Measurements from ENCODE around the gene COX6A2.
"Not testable (repeated sequence)": the region's sequence is repeated elsewhere in the genome, so short reads cannot be mapped to it uniquely, and the experiment has no call there.

The COX6A2 gene

GRCh38 chr16:31455601-31456314 lies 27.6 kb upstream of the COX6A2 start:
- Mint-ChIP-seq H3K27ac (peak overlapping the region; percentile 57), H3K36me3 (peaks cover 5% of the 10 kb centered on the region), H3K27me3 (no peaks in the 10 kb centered on the region), H3K4me3 (no peak overlapping the region), H3K9me3 (no peaks in the 10 kb centered on the region), H3K4me1 (peaks cover 53% of the 10 kb centered on the region)
- no peak for ATAC-seq

DNA sequence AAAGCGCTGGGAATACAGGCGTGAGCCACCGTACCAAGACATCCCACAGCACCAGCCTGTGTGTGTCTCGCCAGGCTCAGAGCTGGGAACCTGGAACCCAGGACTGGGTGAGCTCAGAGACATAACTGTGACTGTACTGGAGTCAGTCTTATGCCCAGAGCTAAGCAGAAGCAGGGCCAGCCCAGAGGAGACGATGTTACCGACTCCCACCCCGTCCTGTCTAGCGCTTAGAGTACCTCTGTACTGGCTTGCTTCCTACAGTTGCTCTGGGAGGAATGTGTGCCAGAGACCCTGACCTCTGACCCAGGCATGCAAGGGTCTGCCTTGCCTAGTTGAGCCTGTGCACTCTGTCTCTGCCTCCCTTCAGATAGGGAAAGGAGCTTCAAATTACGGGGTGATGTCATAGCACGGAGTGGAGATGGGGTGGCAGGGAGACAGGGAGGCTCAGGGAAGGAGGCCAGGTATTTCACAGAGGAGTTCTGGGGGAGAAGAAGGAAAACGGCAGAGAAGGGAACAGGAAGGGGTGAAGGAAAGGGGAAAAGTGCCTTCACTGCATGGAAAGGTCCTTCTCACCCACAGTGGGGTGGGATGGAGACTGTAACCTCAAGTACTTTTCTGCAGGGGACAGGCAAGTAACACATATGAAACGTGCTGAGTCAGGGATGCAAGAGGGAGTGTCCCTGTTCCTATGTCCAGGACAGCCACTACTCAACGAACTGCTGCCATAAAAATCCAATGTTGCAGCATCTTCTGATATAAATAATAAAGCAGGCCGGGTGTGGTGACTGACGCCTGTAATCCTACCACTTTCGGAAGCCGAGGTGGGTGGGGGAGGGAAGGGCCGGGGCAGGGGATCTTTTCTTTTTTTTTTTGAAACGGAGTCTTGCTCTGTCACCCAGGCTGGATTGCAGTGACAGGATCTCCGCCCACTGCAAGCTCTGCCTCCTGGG lies 25.4 kb upstream of the COX6A2 start:
- H3K27ac Mint-ChIP-seq = no peak overlapping the region
- no peak overlapping the region for H3K4me3 Mint-ChIP-seq

GRCh38 chr16:31452631-31453106 lies 24.5 kb upstream of the COX6A2 start:
- Mint-ChIP-seq H3K27ac (no peak overlapping the region), H3K4me1 (peaks cover 40% of the 10 kb centered on the region), H3K9me3 (no peaks in the 10 kb centered on the region), H3K36me3 (peaks cover 5% of the 10 kb centered on the region), H3K27me3 (no peaks in the 10 kb centered on the region), H3K4me3 (no peak overlapping the region)
- ATAC-seq = no peak

More for the DNA sequence above, 25.4 kb upstream of the COX6A2 start:
- Mint-ChIP-seq H3K36me3 (peaks cover 5% of the 10 kb centered on the region), H3K9me3 (no peaks in the 10 kb centered on the region), H3K27me3 (no peaks in the 10 kb centered on the region), H3K4me1 (peaks cover 47% of the 10 kb centered on the region)
- ATAC-seq = no peak

- no peaks in the 10 kb centered on the region for H3K9me3 Mint-ChIP-seq
- peak; percentile 53 for ATAC-seq
- H3K36me3 Mint-ChIP-seq = peaks cover 5% of the 10 kb centered on the region
- no peak overlapping the region for H3K4me3 Mint-ChIP-seq
- H3K4me1 Mint-ChIP-seq = peaks cover 33% of the 10 kb centered on the region
- no peaks in the 10 kb centered on the region for H3K27me3 Mint-ChIP-seq
- no peak overlapping the region for H3K27ac Mint-ChIP-seq
Measured at GRCh38 chr16:31451681-31452351, 23.7 kb upstream of the COX6A2 start.

GRCh38 chr16:31451201-31451600 lies 23.0 kb upstream of the COX6A2 start:
- Mint-ChIP-seq H3K27me3 (no peaks in the 10 kb centered on the region), H3K4me3 (no peak overlapping the region), H3K4me1 (peaks cover 30% of the 10 kb centered on the region), H3K36me3 (peaks cover 5% of the 10 kb centered on the region), H3K27ac (no peak overlapping the region), H3K9me3 (no peaks in the 10 kb centered on the region)
- no peak for ATAC-seq

DNA sequence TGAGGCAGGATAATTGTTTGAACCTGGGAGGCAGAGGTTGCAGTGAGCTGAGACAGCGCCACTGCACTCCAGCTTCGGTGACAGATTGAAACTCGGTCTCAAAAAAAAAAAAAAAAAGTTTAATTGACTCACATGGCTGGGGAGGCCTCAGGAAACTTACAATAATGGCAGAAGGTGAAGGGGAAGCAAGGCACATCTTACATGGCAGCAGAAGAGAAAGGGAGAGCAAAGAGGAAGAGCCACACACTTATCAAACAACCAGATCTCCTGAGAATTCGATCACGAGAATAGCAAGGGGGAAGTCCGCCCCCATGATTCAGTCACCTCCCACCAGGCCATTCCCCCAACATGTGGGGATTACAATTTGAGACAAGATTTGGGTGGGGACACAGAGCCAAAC lies 17.8 kb upstream of the COX6A2 start:
- not testable (repeated sequence) for H3K9me3 Mint-ChIP-seq, ATAC-seq, H3K27me3 Mint-ChIP-seq, H3K36me3 Mint-ChIP-seq, H3K4me3 Mint-ChIP-seq, H3K27ac Mint-ChIP-seq
- H3K4me1 Mint-ChIP-seq = peaks cover 21% of the 10 kb centered on the region

GRCh38 chr16:31441956-31442355 lies 13.8 kb upstream of the COX6A2 start:
- ATAC-seq = no peak
- no peaks in the 10 kb centered on the region for H3K27me3 Mint-ChIP-seq
- peaks cover 33% of the 10 kb centered on the region for H3K4me1 Mint-ChIP-seq
- H3K4me3 Mint-ChIP-seq = peak overlapping the region; percentile 70
- H3K36me3 Mint-ChIP-seq = no peaks in the 10 kb centered on the region
- peaks cover 3% of the 10 kb centered on the region for H3K9me3 Mint-ChIP-seq
- H3K27ac Mint-ChIP-seq = no peak overlapping the region

- peaks cover 27% of the 10 kb centered on the region for H3K4me1 Mint-ChIP-seq
- no peak overlapping the region for H3K27ac Mint-ChIP-seq
- no peak for ATAC-seq
- no peak overlapping the region for H3K4me3 Mint-ChIP-seq
- H3K27me3 Mint-ChIP-seq = no peaks in the 10 kb centered on the region
- H3K9me3 Mint-ChIP-seq = no peaks in the 10 kb centered on the region
- no peaks in the 10 kb centered on the region for H3K36me3 Mint-ChIP-seq
Measured at GRCh38 chr16:31440516-31441184, 12.5 kb upstream of the COX6A2 start.

DNA sequence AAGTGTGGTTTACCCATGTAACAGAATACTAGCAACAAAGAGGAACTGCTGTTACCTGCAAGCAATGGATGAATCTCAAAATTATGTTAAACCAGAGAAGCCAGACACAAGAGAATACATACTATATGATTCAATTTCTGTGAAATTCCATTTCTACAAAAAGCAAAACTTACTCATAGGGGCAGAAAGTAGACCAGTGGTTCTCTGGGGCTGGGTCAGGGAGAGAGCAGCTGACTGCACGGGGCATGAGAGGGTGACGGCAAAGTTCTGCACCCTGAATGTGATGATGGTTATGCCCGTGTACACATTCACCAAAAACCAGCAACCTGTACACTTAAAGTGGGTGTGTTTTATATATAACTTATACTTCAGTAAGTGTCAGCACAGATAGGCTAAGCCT lies 11.4 kb upstream of the COX6A2 start:
- Mint-ChIP-seq H3K36me3 (no peaks in the 10 kb centered on the region), H3K27me3 (no peaks in the 10 kb centered on the region), H3K4me1 (peaks cover 27% of the 10 kb centered on the region), H3K27ac (no peak overlapping the region), H3K4me3 (no peak overlapping the region), H3K9me3 (no peaks in the 10 kb centered on the region)
- no peak for ATAC-seq

GRCh38 chr16:31439023-31439422 lies 10.9 kb upstream of the COX6A2 start:
- ATAC-seq, H3K4me3 Mint-ChIP-seq, H3K27me3 Mint-ChIP-seq, H3K9me3 Mint-ChIP-seq, H3K36me3 Mint-ChIP-seq, H3K27ac Mint-ChIP-seq: not testable (repeated sequence)
- H3K4me1 Mint-ChIP-seq = peaks cover 27% of the 10 kb centered on the region

GRCh38 chr16:31438414-31438813 lies 10.3 kb upstream of the COX6A2 start:
- H3K9me3 Mint-ChIP-seq = no peaks in the 10 kb centered on the region
- H3K36me3 Mint-ChIP-seq = no peaks in the 10 kb centered on the region
- ATAC-seq = no peak
- H3K27me3 Mint-ChIP-seq = no peaks in the 10 kb centered on the region
- H3K4me1 Mint-ChIP-seq = peaks cover 27% of the 10 kb centered on the region
- H3K27ac Mint-ChIP-seq = no peak overlapping the region
- H3K4me3 Mint-ChIP-seq = no peak overlapping the region

GRCh38 chr16:31436221-31437045 lies 8.3 kb upstream of the COX6A2 start:
- no peaks in the 10 kb centered on the region for H3K27me3 Mint-ChIP-seq
- no peak for ATAC-seq
- no peaks in the 10 kb centered on the region for H3K9me3 Mint-ChIP-seq
- peaks cover 16% of the 10 kb centered on the region for H3K4me1 Mint-ChIP-seq
- no peaks in the 10 kb centered on the region for H3K36me3 Mint-ChIP-seq
- H3K4me3 Mint-ChIP-seq = no peak overlapping the region
- H3K27ac Mint-ChIP-seq = no peak overlapping the region

- ATAC-seq = no peak
- no peaks in the 10 kb centered on the region for H3K9me3 Mint-ChIP-seq
- H3K4me3 Mint-ChIP-seq = no peak overlapping the region
- H3K27ac Mint-ChIP-seq = no peak overlapping the region
- H3K36me3 Mint-ChIP-seq = no peaks in the 10 kb centered on the region
- H3K4me1 Mint-ChIP-seq = peaks cover 19% of the 10 kb centered on the region
- H3K27me3 Mint-ChIP-seq = no peaks in the 10 kb centered on the region
Measured at GRCh38 chr16:31435341-31436220, 7.4 kb upstream of the COX6A2 start.
